Cerebellar cortex (tissue), 1 donor: ENCODE data around the gene MIPEP.
"Not testable (repeated sequence)": the region's sequence is repeated elsewhere in the genome, so short reads cannot be mapped to it uniquely, and the experiment has no call there.

ENCODE experiments used
- DNase-seq: peaks from one replicate; pipeline ENCODE4 v3.0.0-alpha.2; 2015; ENCODE audit warnings: low spot score

MIPEP gene

DNA sequence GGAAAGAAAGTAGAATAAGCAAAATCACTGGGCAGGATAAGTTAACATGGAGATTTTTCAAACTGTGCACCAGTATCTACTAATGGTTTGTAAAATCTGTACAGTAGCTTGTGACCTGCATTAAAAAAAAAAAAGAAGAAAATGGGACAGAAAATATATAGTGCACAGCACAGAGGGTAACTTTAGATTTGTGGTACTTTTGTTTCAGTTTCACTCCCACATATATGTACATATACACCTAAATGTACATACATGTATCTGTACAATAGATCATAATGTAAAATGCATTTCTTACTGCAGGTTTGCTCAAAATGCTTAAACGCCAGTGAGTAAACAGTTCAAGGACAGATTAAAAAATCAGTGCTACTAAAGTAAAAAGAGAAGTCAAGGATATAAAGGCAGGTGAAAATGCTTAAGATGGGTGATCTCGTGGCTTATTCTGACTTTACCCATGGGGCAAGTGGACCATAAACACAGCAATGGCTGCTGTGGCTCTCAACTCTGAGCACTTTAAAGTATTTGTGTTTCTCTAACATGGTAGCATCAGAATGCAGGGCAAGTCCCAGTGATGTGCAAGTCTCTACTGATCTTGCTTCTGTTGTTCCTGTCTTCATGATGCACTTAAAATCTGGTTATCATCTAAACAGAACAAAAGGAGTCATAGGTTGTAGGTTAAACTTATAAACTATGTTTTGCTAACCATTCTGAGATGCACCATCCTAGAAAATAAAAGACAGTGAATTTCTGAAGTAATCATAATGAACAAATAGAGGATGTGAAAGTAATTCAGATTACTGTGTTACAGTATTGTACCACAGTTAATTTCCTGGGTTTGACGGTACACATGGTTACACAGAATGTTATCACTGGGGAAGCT, 112.3 kb downstream of the MIPEP start:
- no peak for DNase-seq

DNA sequence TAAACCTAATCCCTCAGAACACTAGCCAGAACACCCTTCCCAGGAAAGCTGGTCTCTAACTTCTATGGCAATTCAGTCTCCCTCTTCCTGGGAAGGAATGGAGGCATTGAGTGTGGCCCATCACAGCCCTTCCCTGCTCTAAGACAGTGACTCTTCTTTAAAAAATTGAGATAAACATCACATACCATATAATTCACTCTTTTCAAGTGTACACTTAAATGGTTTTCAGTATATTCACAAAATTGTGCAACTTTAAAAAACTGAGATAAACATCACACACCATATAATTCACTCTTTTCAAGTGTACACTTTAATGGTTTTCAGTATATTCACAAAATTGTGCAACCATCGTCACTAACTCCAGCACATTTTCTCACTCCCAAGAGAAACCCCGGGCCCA, 116.5 kb downstream of the MIPEP start:
- no peak for DNase-seq

DNA sequence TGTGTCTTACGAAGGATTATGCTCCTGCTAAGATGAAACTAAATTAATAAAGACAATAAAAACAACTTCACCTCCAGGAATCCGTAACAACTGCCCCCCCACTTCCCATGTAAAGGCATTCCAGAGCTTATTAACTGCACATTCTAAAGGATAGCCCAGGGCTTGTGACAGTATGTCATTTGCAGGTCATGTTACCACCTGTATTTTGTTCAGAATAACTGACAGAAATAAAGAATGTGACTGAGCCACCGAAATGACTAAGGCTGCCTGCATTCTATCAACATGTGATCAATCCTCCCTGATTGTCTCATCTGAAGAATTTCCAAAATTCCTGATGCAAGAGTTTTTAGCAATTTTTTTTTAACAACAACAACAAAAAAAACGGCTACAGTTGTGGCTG, 117.2 kb downstream of the MIPEP start:
- no peak for DNase-seq

DNA sequence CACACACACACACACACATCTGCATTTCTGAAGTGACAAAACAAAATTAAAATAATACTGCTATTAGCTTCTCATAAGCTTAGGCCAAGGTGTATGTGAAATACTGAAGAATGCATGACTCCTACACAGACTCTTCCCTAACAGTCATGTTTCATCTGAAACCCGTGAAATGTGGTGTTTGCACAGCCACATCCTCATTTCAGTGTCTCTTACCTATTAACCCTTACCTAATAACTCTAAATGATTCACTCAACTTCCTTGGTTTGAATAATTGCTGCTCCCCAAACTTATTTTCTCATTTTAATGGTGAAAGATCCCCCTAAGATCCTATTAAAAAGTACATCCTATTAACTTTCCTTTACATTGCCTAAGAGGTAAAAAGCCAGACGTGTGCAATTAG, 117.6 kb downstream of the MIPEP start:
- no peak for DNase-seq

DNA sequence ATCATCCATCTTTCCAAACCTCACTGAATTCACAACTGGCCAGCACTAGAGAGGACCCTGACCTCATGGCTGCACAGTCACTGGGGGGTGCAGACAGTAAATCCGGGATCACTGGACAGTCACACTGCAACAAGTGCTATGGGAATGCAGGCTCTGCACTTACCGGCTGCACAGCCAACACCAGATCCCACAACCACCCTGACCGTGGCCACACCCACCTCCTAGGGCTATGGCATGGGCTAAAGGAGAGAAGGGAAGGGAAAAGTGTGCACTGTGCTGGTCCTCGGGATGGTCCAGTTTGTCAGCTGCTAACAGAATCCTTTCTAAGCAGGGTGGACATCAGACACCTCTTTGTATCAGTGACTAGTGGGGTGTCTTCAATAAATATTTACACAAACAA, 118.2 kb downstream of the MIPEP start:
- no peak for DNase-seq

DNA sequence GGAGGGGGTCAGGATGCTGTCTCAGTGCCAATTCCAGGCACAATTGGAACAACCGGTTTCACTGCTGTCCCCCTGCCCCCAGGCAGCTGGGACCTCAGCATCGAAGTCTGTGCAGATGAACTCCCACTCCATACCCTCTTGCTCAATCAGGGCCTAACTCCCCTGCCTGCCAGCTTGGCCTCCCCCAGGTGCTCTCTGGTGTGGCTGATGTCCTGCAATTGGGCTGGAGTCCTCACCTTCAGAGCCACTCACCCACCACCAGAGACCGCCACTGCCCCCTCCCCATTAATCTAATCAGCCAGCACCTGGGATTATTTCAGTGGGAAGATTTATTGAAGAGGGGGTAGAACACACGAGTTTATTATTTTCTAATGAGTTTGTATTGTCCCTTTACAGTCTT, 118.8 kb downstream of the MIPEP start:
- no peak for DNase-seq

DNA sequence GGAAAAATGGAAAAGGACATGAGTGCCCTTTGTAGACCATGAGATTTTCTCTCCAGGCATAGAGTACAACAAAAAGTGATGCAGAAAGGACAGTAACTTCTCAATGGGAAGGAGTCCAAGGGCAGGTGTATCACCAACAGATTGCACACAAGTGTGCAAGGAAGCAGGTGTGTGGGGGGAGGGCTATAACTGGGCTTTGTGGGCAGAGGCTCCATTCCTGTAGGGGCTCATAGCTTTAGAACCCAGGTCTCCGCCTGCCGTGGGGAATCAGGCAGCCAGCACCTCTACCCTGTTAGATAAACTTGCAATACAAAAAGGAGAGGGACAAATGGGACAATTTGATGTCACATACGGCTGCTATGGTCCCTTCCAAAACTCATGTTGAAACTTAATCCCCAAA, 119.8 kb downstream of the MIPEP start:
- DNase-seq: no peak

DNA sequence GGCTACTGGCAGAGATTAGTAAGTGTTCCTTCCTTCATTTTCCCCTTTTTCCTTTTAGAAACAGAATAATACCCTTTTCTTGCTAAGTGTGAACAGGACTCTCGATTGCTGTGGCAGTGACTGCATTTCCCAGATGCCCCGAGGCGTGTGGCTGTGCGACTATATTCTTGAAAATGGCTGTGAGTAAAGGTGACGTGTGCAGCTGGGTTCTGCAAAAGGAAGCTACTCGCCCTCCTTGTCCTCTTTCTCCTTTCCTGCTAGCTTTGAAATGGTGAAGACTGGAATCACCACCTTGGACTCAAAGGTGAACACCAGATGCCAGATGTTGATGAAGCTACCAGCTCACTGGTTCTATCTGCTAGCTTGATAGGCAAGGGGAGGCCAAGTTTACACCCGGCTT, 121.4 kb downstream of the MIPEP start:
- no peak for DNase-seq

DNA sequence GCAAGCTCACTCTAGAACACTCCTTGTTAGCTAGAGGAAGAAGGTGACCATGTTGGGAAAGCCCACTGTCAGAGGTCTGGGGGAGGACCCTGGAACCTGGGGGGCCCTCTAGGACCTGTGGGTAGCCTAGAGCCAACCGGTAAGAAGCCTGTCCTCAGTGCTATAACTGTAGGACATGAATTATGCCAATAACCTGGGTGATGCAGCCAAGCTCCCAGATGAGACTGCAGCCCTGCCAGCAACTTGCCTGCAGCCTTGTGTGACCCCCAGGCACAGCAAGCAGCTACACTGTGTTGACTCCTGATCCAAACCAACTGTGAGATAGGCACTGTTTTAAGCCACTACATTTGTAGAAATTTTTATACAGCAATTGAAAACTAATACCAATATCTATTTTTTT, 122.3 kb downstream of the MIPEP start:
- peak; percentile 22 for DNase-seq

DNA sequence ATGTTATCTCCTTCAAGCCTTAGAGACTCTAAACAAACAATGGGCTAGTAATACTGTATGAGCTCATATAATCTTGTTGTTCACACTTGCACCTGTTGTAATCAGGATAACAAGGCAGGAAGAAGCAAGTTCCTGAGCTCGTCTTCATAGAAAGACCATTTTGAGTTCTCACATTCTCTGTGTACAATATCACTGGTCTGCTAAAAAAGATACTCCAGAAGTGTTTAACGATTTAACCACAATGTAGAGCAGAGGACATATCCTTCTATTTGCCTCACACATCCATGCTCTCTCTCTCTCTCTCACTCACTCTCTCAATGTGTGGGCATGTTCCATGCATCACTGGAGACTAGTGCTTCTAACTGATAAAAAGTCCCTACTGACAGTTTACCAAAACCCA, 122.9 kb downstream of the MIPEP start:
- no peak for DNase-seq

DNA sequence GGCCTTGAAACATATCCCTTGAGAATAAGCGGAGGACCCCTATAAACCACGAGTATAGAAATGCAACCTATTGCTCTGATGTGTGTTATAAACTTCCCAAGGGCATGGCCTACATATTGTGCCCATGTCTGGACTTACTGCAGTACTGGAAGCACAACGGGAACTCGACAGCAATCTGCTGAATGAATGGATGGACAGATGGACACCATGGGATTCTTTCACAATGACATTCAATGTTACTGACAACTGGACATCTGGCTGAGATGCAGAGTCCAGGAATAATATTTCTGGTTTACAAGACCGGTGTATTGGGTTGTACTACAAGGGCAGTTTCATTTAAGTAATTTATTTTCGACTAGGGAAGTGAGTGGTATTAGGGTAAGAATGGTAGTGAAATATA, 123.7 kb downstream of the MIPEP start:
- DNase-seq: peak; percentile 16

DNA sequence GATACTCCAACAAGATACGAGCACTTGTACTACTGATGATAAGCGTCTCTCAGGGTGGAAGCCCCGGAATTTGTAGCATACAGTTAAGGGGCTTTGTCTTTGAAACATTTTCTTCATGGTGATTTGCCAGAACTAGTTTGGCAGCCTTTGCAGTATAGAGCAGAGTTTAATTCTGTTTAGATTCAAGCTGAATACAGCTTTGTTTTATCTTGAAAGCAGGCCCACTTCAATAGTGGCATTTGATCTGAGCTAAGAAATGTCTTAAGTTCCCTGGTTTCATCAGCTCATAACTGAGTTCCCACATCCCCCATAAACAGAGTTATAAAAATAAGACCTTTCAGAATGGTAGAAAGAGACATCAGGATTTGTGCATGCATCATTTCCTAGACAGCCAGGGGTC, 125.9 kb downstream of the MIPEP start:
- no peak for DNase-seq

DNA sequence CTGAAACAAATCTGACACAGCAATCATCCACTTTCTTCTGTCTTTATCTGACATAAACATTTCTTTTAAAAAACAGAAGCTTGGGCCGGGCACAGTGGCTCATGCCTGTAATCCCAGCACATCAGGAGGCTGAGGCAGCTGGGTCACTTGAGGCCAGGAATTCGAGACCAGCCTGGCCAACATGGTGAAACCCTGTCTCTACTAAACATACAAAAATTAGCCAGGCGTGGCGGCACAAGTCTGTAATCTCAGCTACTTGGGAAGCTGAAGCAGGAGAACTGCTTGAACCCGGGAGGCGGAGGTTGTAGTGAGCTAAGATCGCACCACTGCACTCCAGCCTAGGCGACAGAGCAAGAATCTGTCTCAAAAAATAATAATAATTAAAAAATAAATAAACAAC, 127.4 kb downstream of the MIPEP start:
- DNase-seq: not testable (repeated sequence)

DNA sequence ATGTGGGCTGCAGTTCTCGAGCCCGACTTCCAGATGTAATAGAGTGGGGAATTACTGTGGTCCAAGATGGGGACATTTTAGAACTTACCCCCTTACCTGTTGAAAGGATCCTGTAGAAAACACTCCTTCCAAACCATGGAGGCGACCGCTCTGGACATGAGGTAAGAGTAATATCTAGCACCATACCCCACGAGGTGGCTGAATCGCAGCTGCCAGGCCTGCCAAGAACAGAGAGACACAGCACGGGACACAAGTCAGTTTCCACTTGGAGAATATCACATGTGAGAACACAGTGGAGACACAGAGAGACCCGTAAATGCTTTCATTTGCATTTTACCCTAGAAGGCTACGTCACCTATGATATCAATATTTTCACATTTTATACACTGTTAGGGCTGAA, 129.2 kb downstream of the MIPEP start:
- no peak for DNase-seq

DNA sequence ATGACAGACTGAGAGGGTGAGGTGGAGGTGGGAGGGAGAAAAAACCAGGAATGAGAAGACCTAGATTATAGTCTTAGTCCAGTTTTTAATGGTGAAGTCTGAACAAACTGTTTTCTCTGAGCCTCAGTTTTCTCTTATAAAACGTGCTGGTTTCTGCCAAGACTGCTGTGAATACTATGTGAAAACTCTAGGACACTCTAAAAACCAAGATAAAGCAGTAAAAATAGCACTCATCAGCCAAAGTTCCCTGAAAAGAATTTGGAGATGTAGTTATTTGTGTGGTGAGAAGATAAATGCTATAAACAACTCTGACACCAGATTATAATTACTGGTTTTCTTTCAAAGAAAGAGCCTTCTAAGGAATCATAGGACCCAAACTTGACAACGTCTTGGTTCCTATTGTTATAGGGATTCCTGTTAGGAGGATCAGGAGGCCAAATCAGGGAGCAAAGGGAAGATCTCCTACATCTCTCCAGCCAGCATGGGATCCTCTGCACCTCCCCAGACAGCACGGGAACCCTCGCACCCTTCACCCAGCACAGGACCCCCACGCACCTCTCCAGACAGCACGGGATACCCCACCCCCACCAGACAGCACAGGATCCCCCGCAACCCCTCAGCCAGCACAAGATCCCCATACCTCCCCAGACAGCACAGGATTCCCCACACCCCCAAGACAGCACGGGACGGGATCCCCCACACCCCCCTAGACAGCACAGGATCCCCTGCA, 130.2 kb downstream of the MIPEP start:
- DNase-seq: no peak

DNA sequence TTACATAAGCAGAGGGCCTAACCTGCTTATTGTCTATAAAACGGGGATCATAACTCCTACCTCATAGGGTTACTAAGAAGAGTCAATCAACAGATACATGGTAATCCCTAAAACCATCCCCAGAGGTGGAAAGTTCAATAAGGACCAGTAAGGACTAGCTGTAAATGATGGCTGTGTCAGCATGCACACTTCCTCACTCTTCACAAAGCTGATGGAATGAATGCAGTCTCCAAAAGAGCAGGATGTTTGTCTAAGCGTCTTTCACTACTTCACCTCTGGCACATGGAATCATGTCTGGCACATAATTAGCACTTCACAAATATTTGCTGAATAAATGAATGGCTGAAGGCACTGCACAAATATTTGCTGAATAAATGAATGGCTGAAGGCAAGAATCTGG, 134.2 kb downstream of the MIPEP start:
- DNase-seq: no peak

DNA sequence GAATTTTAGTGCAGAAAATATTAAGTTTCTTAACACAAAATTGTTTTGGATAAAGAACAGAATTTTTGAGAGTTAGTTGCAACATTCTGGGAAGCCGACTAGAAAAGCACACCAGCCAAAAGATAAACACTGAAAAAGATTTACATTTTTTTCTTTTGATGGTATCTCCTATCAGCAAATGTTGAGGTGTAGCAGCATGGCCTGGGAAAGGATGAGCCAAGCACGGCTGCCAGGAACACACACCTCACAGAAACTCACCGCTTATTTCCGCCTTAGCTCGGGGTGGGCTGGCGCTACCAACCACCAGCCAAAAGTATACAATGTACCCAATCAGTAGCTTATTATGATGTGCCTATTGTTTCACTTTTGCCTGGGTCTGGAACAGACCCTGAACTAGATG, 134.7 kb downstream of the MIPEP start:
- DNase-seq: no peak

DNA sequence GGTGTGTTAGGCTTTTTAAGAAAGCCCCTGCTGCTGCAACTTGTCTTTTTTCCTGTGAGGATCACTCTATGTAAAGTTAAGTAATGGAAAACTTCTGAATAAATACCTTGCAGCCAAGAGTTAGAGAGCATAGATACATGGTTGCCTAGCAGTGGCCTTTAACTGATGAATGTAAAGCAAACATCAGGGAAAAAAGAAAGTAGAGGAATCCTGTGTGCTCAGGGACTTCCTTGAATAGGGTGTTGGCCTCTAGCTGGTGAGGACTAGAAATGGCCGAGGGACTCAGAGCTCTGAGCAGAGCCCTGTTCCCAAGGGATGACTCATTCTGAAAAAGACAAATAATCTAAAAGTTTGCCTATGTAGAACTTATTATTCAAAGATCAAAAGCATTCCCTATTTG, 135.7 kb downstream of the MIPEP start:
- DNase-seq: no peak

DNA sequence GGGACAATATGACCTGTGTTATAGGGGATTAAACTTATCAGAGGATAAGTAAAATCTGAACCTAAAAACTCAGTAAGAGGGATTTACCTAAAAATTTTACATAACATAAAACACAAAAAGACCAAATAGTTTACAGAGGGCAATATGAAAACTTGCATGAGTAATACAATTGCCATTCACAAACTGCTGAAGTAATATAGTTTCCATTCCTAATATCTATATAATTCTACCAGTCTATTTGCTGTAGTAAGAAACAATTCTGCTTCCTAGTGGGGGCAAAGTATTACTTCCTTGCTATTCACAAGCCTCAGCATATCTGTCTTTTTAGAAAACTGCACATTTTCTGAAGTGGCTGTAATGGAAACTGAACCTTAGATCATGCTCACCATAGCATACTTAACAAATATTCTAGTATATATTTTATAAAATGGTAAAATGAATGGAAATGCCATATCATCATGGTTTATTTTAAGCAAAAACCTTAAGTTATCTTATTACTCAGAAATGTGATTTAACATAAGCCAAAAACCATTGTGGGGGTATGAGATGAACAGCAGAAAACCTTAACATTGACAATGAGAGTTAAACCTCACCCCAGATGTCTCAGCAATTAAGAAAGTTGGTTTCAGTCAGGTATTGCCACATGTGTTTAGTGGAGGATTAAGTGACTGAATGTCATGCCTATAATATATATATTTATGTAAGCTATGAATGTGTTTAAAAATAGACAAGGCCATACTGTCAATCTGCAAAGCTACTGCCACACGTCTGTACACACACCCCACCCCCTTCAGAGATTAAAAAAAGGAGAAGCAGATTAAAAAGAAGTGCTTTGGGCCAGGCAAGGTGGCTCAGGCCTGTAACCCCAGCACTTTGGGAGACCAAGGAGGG, 136.8 kb downstream of the MIPEP start:
- no peak for DNase-seq

DNA sequence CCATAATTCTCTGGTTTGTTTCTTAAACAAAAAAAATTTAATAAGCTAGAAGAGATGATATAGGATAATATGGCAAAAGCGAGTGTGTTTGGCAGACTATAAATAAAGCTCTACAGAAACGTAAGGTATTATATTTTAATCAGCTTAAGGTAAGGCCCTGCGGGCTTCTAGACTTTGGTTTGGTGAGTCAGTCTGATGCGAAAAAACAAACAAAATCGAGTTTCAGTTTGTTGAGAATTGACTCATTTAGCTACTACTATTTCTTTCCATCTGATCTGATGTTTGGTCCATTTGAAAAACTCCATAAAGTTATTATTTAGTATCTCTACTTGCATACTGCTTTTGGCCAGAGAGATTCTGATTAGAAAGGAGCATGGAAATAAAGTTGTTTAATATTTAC, 138.0 kb downstream of the MIPEP start:
- no peak for DNase-seq

DNA sequence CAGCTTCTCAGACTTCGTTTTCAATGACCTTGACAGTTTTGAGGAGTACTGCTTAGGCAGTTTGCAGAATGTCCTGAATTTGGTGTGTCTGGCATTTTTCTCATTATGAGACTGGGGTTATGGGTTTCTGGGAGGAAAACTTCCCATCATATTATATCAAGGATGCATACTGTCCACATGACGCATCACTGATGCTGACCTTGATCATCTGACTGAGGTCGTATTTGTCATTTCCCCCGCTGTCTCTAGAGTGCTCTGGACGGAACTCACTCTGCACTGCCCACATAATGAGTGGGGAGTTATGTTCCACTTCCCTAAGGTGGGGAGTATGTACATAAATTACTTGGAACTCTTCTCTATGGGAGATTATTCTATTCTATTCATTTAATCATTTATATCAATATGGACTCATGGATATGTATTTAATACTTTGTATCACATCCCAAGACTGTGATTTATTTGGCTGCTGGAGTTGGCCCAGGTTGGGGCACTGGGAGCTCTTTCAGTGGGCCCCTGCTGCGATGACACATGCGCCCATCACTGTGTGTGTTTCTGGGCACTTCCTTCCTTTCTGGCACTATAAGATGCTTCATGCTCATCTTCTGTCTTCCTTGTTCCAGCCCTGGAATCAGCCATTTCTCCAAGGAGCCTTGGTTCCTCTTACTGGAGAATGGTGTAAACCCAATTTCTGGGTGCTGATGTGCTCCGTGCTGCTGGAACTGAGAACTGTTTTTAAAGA, 138.6 kb downstream of the MIPEP start:
- DNase-seq: no peak
